GM18502 (cell line): Measurements from ENCODE around the gene MED22.
A peak's percentile ranks its signal among the peaks of the same experiment; 100 is the strongest.
"Not testable (repeated sequence)": the region's sequence is repeated elsewhere in the genome, so short reads cannot be mapped to it uniquely, and the experiment has no call there.

Experiments
- ATAC-seq: cut with Tn5 transposase; IDR thresholded peaks from one replicate; pipeline ENCODE4 v1.9.1; 2021; ENCODE audit warnings: mild to moderate bottlenecking; ENCODE audit not compliant: unreplicated experiment, poor library complexity

The MED22 gene

GRCh38 chr9:133340916-133341315 lies 7.0 kb downstream of the MED22 start:
- ATAC-seq = no peak

- no peak for ATAC-seq
Measured at GRCh38 chr9:133340256-133340655, 7.7 kb downstream of the MED22 start.

GRCh38 chr9:133339641-133340040 lies 8.3 kb downstream of the MED22 start:
- ATAC-seq = no peak

- ATAC-seq = peak; percentile 87
Measured at GRCh38 chr9:133335924-133336811, 11.8 kb downstream of the MED22 start, which contains the start of gene SURF6. Gene SURF6, minus strand, starts transcription at chr9:133336188. Its CDS starts 56 bp downstream, at chr9:133336132.

GRCh38 chr9:133334888-133335287 lies 13.0 kb downstream of the MED22 start:
- not testable (repeated sequence) for ATAC-seq

- no peak for ATAC-seq
Measured at GRCh38 chr9:133334161-133334560, 13.8 kb downstream of the MED22 start.

- no peak for ATAC-seq
Measured at GRCh38 chr9:133333566-133333965, 14.4 kb downstream of the MED22 start.

- no peak for ATAC-seq
Measured at GRCh38 chr9:133333011-133333410, 14.9 kb downstream of the MED22 start.

- ATAC-seq = no peak
Measured at GRCh38 chr9:133332381-133332730, 15.6 kb downstream of the MED22 start.

GRCh38 chr9:133331641-133332380 lies 16.1 kb downstream of the MED22 start:
- ATAC-seq = no peak

GRCh38 chr9:133331221-133331620 lies 16.7 kb downstream of the MED22 start:
- ATAC-seq = no peak

- not testable (repeated sequence) for ATAC-seq
Measured at GRCh38 chr9:133329306-133330156, 18.4 kb downstream of the MED22 start.

GRCh38 chr9:133327834-133328484 lies 20.0 kb downstream of the MED22 start:
- ATAC-seq = no peak

- not testable (repeated sequence) for ATAC-seq
Measured at GRCh38 chr9:133327021-133327420, 20.9 kb downstream of the MED22 start.

- no peak for ATAC-seq
Measured at GRCh38 chr9:133323991-133324703, 23.8 kb downstream of the MED22 start.

- no peak for ATAC-seq
Measured at GRCh38 chr9:133323211-133323610, 24.7 kb downstream of the MED22 start.

GRCh38 chr9:133322701-133323100 lies 25.2 kb downstream of the MED22 start:
- no peak for ATAC-seq

GRCh38 chr9:133321411-133321935 lies 26.5 kb downstream of the MED22 start:
- no peak for ATAC-seq

- no peak for ATAC-seq
Measured at GRCh38 chr9:133320421-133320881, 27.5 kb downstream of the MED22 start.
